ENCODE data around the gene SLAMF9. TPM values are rescaled to one million over a fixed set of nuclear protein-coding genes. Genes with fewer than 3 reads are reported as not detected.

The SLAMF9 gene
- total and polyA plus RNA-seq, 2 donors (not counting 3 experiments of a cell fraction or from before 2014, with no cell fraction given), result not detected

- FAIRE-seq (no peak), DNase-seq (ENCODE audit: low read depth, low spot score) (no peak)
- dilution Hi-C loops (cut with MboI; ENCODE audit: extremely low pct_ligation_motif_present, low sequenced_read_pairs), result no loop called here
- Histone ChIP-seq H3K9me3 (replicated peaks; ENCODE audit: control insufficient read depth, insufficient read depth, low read length) (no peaks in the 10 kb centered on the region), H3K4me1 (ENCODE audit: control insufficient read depth, extremely low read depth, insufficient read depth, low read length) (no peaks in the 10 kb centered on the region), H3K79me2 (ENCODE audit: control insufficient read depth, insufficient read depth, low read length) (no peaks in the 10 kb centered on the region), H2AFZ (ENCODE audit: low read depth, low read length) (no peak overlapping the region), H3K36me3 (ENCODE audit: control insufficient read depth in 2 of 2, extremely low read depth in 1 of 2, insufficient read depth in 2 of 2, low read length in 2 of 2) (no peaks in the 10 kb centered on the region), H3K4me2 (ENCODE audit: insufficient read depth, low read length) (no peak overlapping the region), H3K27me3 (ENCODE audit: control insufficient read depth in 2 of 2, insufficient read depth in 2 of 2, low read length in 2 of 2) (peaks cover 4 to 12% of the 10 kb centered on the region in 2 experiments), H3K4me3 (replicated peaks in 1 of 3; ENCODE audit: insufficient read depth in 1 of 3, low read depth in 1 of 3, low read length in 3 of 3) (no peak overlapping the region), H3K9me1 (replicated peaks; ENCODE audit: control insufficient read depth, extremely low read depth, insufficient read depth, low read length) (no peaks in the 10 kb centered on the region), H3K9ac (replicated peaks; ENCODE audit: extremely low read depth, insufficient read depth, low read length) (no peak overlapping the region), H3K27ac (ENCODE audit: insufficient read depth, low read depth, low read length) (no peak overlapping the region), H4K20me1 (replicated peaks; ENCODE audit: control insufficient read depth, extremely low read depth, insufficient read depth, low read length) (no peaks in the 10 kb centered on the region)
- ChIA-PET CTCF (interaction anchor here (8.6 kb wide), 1 partner anchor 17 kb away, joined by 79 read pairs; no protein-coding TSS in a partner anchor), POLR2A (no interaction called here)
- BruUV-seq (replicated peaks), result no TSS peak
- intact Hi-C loops (cut with micrococcal nuclease), result no loop called here
- TF ChIP-seq FOS (IDR thresholded peaks at IDR 0.05; ENCODE audit: borderline replicate concordance, insufficient read depth, low read length), result no peak
- TF ChIP-seq POLR2A (IDR thresholded peaks at IDR 0.05; ENCODE audit: low read depth, low read length), result no peak
- TF ChIP-seq MAX (IDR thresholded peaks at IDR 0.05; ENCODE audit: insufficient read depth, insufficient read length), result no peak
- TF ChIP-seq MYC (IDR thresholded peaks at IDR 0.05; ENCODE audit: low read depth, low read length), result no peak
Measured at GRCh38 chr1:159989581-159989980, 35.5 kb upstream of the SLAMF9 start.

GRCh38 chr1:159988006-159988405, 34.0 kb upstream of the SLAMF9 start:
- FAIRE-seq (no peak), DNase-seq (ENCODE audit: low read depth, low spot score) (no peak)
- H3K4me2 ChIP-seq (ENCODE audit: insufficient read depth, low read length), result no peak overlapping the region
- BruUV-seq (replicated peaks), result no TSS peak
- dilution Hi-C loops (cut with MboI; ENCODE audit: extremely low pct_ligation_motif_present, low sequenced_read_pairs), result no loop called here
- TF ChIP-seq FOS (IDR thresholded peaks at IDR 0.05; ENCODE audit: borderline replicate concordance, insufficient read depth, low read length) (no peak), POLR2AphosphoS5 (IDR thresholded peaks at IDR 0.05; ENCODE audit: insufficient read depth, low read depth, low read length) (no peak), EZH2 (IDR thresholded peaks at IDR 0.05; ENCODE audit: borderline replicate concordance, low read depth, low read length, severe bottlenecking) (no peak), CTCF (IDR thresholded peaks at IDR 0.05; ENCODE audit: extremely low read depth in 1 of 2, insufficient read depth in 1 of 2, low read depth in 1 of 2, low read length in 2 of 2) (no peak), MAX (IDR thresholded peaks at IDR 0.05; ENCODE audit: insufficient read depth, insufficient read length) (no peak), JUN (IDR thresholded peaks at IDR 0.05; ENCODE audit: borderline replicate concordance, insufficient read depth, insufficient read length, low read depth) (no peak), POLR2A (IDR thresholded peaks at IDR 0.05; ENCODE audit: low read depth, low read length) (no peak), MYC (IDR thresholded peaks at IDR 0.05; ENCODE audit: low read depth, low read length) (no peak), GATA2 (IDR thresholded peaks at IDR 0.05; ENCODE audit: insufficient read depth, insufficient read length, low read depth, low read length) (no peak)
- H3K9me3 ChIP-seq (replicated peaks; ENCODE audit: control insufficient read depth, insufficient read depth, low read length), result no peaks in the 10 kb centered on the region
- no peak overlapping the region for H3K4me3 ChIP-seq (replicated peaks in 1 of 3; ENCODE audit: insufficient read depth in 1 of 3, low read depth in 1 of 3, low read length in 3 of 3)
- H3K4me1 ChIP-seq (ENCODE audit: control insufficient read depth, extremely low read depth, insufficient read depth, low read length), result no peaks in the 10 kb centered on the region
- intact Hi-C loops (cut with micrococcal nuclease), result no loop called here
- no peak overlapping the region for H3K9ac ChIP-seq (replicated peaks; ENCODE audit: extremely low read depth, insufficient read depth, low read length)
- ChIA-PET CTCF (interaction anchor here (8.6 kb wide), 1 partner anchor 19 kb away, joined by 79 read pairs; no protein-coding TSS in a partner anchor), POLR2A (no interaction called here)
- H4K20me1 ChIP-seq (replicated peaks; ENCODE audit: control insufficient read depth, extremely low read depth, insufficient read depth, low read length), result no peaks in the 10 kb centered on the region
- no peak overlapping the region for H3K27ac ChIP-seq (ENCODE audit: insufficient read depth, low read depth, low read length)
- H3K9me1 ChIP-seq (replicated peaks; ENCODE audit: control insufficient read depth, extremely low read depth, insufficient read depth, low read length), result no peaks in the 10 kb centered on the region
- no peaks in the 10 kb centered on the region for H3K36me3 ChIP-seq (ENCODE audit: control insufficient read depth in 2 of 2, extremely low read depth in 1 of 2, insufficient read depth in 2 of 2, low read length in 2 of 2)
- no peak overlapping the region for H2AFZ ChIP-seq (ENCODE audit: low read depth, low read length)
- peaks cover 10 to 12% of the 10 kb centered on the region in 2 experiments for H3K27me3 ChIP-seq (ENCODE audit: control insufficient read depth in 2 of 2, insufficient read depth in 2 of 2, low read length in 2 of 2)
- no peaks in the 10 kb centered on the region for H3K79me2 ChIP-seq (ENCODE audit: control insufficient read depth, insufficient read depth, low read length)

All from endothelial cell of umbilical vein (primary cell).